Tibial artery (tissue), 4 donors: ENCODE measurements around the gene TTC38.

Experiments used
- DNase-seq, 2 donors: peaks; one replicate each; pipeline ENCODE4 v3.0.0-alpha.2; 2019
- H3K27ac ChIP-seq, 2 donors: fragments of 200-600 bp; sonication (generic) in 1 of 2; 1 replicate in 1 of 2; 2 replicates in 1 of 2; pipeline ENCODE4 v1.5.1; 2018 to 2019; ENCODE audit warnings: mild to moderate bottlenecking in 1 of 2
- H3K27me3 ChIP-seq, 2 donors: fragments of 200-600 bp; sonication (generic) in 1 of 2; one replicate each; pipeline versions ENCODE4 v1.5.1 to v1.6.0; 2016 to 2019
- H3K36me3 ChIP-seq, 3 donors: fragments of 200-600 bp; sonication (generic) in 2 of 3; one replicate each; pipeline ENCODE4 v1.5.1; 2016 to 2019; ENCODE audit warnings: mild to moderate bottlenecking in 2 of 3
- H3K4me1 ChIP-seq, 4 donors: fragments of 200-600 bp; sonication (generic) in 2 of 4; 1 replicate in 3 of 4; 2 replicates in 1 of 4; pipeline ENCODE4 v1.5.1; 2016 to 2019
- H3K4me3 ChIP-seq, 2 donors: fragments of 200-600 bp; sonication (generic) in 1 of 2; 1 replicate in 1 of 2; 2 replicates in 1 of 2; pipeline ENCODE4 v1.5.1; 2018 to 2019; ENCODE audit warnings: mild to moderate bottlenecking in 2 of 2
- H3K9me3 ChIP-seq, 3 donors: fragments of 200-600 bp; sonication (generic) in 1 of 3; one replicate each; pipeline ENCODE4 v1.5.1; 2016 to 2019
- intact Hi-C: fragments of 100-400 bp; cut with DNase I; formaldehyde crosslinking; loops from one replicate; pipeline ENCODE4 v1.15.0; 2023; ENCODE audit warnings: low total_unique reads
- TF ChIP-seq, protein P1 (sequence below), 2 experiments: fragments of 200-600 bp in 1 of 2; fragments of 450-650 bp in 1 of 2; IDR thresholded peaks; one replicate each; pipeline ENCODE4 v1.5.1; 2017 to 2019; ENCODE audit warnings: antibody characterized with exemption in 2 of 2, mild to moderate bottlenecking in 1 of 2, moderate library complexity in 1 of 2

TTC38 gene

DNA sequence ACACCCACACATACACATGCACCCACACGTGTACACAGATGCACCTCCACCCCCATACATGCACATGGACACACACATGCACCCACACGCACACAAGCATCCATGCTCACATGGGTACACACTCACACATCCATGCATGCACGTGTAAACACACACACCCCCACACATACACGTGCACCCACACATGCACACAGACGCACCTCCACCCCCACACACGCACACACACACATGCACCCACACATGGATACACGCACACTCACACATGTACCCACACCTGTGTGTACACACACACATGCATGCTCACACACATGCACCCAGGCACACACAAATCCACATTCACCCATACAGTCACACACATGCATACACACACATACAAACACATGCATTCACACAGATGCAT is 42.2 kb upstream of the TTC38 start:
- DNase-seq, result no peak
- H3K4me3 ChIP-seq, result no peak overlapping the region
- peaks cover 11 to 55% (median 26%) of the 10 kb centered on the region in 3 donors for H3K36me3 ChIP-seq
- no peaks in the 10 kb centered on the region for H3K4me1 ChIP-seq
- intact Hi-C loops, result no loop called here
- H3K9me3 ChIP-seq, result no peaks in the 10 kb centered on the region
- no peak overlapping the region for H3K27ac ChIP-seq
- TF ChIP-seq, protein P1, sequence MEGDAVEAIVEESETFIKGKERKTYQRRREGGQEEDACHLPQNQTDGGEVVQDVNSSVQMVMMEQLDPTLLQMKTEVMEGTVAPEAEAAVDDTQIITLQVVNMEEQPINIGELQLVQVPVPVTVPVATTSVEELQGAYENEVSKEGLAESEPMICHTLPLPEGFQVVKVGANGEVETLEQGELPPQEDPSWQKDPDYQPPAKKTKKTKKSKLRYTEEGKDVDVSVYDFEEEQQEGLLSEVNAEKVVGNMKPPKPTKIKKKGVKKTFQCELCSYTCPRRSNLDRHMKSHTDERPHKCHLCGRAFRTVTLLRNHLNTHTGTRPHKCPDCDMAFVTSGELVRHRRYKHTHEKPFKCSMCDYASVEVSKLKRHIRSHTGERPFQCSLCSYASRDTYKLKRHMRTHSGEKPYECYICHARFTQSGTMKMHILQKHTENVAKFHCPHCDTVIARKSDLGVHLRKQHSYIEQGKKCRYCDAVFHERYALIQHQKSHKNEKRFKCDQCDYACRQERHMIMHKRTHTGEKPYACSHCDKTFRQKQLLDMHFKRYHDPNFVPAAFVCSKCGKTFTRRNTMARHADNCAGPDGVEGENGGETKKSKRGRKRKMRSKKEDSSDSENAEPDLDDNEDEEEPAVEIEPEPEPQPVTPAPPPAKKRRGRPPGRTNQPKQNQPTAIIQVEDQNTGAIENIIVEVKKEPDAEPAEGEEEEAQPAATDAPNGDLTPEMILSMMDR (IDR thresholded peaks at IDR 0.05), result no peak
- no peaks in the 10 kb centered on the region for H3K27me3 ChIP-seq

DNA sequence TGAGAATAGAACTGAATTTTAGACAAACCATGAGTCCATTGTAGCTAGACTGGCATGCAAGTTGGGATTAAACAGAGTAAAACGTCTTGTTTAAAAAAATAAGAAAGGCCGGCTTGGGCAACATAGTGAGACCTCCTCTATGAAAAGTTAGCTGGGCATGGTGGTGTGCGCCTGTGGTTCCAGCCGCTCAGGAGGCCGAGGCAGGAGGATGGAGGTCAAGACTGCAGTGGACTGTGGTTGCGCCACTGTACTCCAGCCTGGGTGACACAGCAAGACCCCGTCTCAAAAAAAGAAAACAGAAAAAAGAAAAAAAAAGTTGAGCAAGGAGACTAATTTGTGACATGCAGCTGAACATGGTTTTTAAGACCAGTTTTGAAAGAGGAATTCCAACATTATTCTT is 41.2 kb upstream of the TTC38 start:
- intact Hi-C loops, result no loop called here
- Histone ChIP-seq H3K4me3 (no peak overlapping the region), H3K36me3 (peaks cover 2 to 46% (median 18%) of the 10 kb centered on the region in 3 donors), H3K9me3 (no peaks in the 10 kb centered on the region), H3K27me3 (no peaks in the 10 kb centered on the region), H3K27ac (no peak overlapping the region), H3K4me1 (no peaks in the 10 kb centered on the region)
- TF ChIP-seq, protein P1 (IDR thresholded peaks at IDR 0.05), result no peak
- DNase-seq, result no peak

DNA sequence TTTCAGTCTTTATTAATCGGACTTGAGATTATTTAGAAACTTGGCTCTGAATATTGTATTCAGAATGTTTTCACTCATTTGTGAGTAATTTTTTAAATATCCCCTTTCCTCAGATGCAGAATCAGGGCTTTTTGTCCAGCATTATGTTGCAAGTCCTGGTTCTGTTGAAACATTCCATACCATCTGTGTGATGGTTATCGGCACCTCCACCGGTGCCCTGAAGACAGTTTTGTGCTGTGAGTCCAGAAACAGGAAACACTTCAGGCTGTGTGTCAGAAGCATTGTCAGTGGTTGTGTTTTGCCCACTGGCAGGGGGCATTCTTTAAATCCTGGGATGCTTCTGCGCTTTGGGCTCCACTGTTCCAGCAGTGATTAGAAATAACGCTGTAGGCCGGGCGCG is 38.1 kb upstream of the TTC38 start:
- DNase-seq, result peak in 1 of 2 donors; percentile 24
- TF ChIP-seq, protein P1 (IDR thresholded peaks at IDR 0.05), result no peak
- peaks cover 0 to 15% (median 6%) of the 10 kb centered on the region in 4 donors for H3K4me1 ChIP-seq
- no peak overlapping the region for H3K4me3 ChIP-seq
- H3K27me3 ChIP-seq, result no peaks in the 10 kb centered on the region
- peaks cover 6 to 22% (median 8%) of the 10 kb centered on the region in 3 donors for H3K36me3 ChIP-seq
- H3K27ac ChIP-seq, result no peak overlapping the region
- H3K9me3 ChIP-seq, result no peaks in the 10 kb centered on the region
- intact Hi-C loops, result no loop called here

DNA sequence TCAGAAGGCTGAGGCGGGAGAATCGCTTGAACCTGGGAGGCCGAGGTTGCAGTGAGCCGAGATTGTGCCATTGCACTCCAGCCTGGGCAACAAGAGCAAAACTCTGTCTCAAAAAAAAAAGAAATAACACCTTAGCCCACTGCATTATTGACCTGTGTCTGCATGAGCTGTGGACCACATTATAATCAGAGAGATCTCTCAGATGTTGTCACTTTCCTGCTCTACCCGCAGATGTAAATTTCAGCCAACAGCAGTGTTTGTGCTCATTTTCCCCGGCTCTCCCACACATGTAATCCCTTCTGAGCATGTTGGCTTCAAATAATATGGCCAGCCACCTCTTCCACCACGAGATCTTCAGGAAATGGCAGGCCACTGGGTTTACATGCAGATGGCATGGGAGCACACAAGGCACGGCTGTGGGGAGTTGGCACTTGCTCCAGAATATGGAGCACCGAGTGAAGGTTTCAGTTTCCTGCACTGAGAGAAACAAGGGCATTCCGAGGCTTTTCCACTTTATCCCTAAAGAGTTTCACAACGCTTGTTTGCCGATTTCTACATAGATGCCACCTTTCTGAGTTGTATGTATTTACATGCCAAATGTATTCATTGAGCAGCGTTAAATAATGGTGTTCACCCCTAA is 37.4 kb upstream of the TTC38 start:
- no peak overlapping the region for H3K4me3 ChIP-seq
- no peaks in the 10 kb centered on the region for H3K9me3 ChIP-seq
- intact Hi-C loops, result no loop called here
- no peak overlapping the region for H3K27ac ChIP-seq
- peak in 1 of 2 donors; percentile 7 for DNase-seq
- peaks cover 6 to 20% (median 12%) of the 10 kb centered on the region in 3 donors for H3K36me3 ChIP-seq
- H3K27me3 ChIP-seq, result no peaks in the 10 kb centered on the region
- peaks cover 0 to 15% (median 6%) of the 10 kb centered on the region in 4 donors for H3K4me1 ChIP-seq
- TF ChIP-seq, protein P1 (IDR thresholded peaks at IDR 0.05), result no peak

DNA sequence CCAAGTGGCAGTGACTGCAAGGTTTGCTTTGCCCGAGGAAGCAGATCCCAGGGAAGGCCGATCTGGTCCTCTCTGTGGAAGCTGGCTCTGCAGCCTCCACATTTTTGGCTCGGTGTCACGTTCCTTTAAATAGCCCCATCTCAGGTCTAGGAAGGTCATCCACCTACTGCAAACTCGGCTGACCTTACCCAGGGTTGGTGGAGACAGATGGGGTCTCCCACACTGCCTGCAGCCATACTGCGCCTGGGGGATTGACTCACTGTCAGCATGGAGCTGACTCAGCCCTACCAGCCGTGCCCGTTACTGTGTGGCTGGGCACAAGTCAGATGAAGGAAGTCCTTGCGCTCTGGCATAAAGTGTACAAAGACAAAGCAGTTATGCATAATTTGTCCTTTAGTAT is 34.6 kb upstream of the TTC38 start:
- Histone ChIP-seq H3K36me3 (peaks cover 20 to 37% (median 21%) of the 10 kb centered on the region in 3 donors), H3K27me3 (no peaks in the 10 kb centered on the region), H3K27ac (peak overlapping the region; percentile 10 to 53), H3K9me3 (no peaks in the 10 kb centered on the region), H3K4me3 (no peak overlapping the region), H3K4me1 (peaks cover 0 to 15% (median 6%) of the 10 kb centered on the region in 4 donors)
- TF ChIP-seq, protein P1 (IDR thresholded peaks at IDR 0.05), result no peak
- intact Hi-C loops, result no loop called here
- DNase-seq, result peak; percentile 51 to 85
